Non-pigmented ciliary epithelial cell (primary cell): ENCODE results near the gene DCAF8L2.
"Not testable (repeated sequence)": the region's sequence is repeated elsewhere in the genome, so short reads cannot be mapped to it uniquely, and the experiment has no call there.

Source experiments
- DNase-seq: peaks from one replicate; pipeline ENCODE4 v3.0.0-alpha.2; 2010; ENCODE audit warnings: low read depth

Gene DCAF8L2

GRCh38 chrX:27679281-27679680 is 89.1 kb downstream of the DCAF8L2 start:
- no peak for DNase-seq

GRCh38 chrX:27680726-27681125 is 90.6 kb downstream of the DCAF8L2 start:
- no peak for DNase-seq

- not testable (repeated sequence) for DNase-seq
Observed at GRCh38 chrX:27683566-27684208, 93.5 kb downstream of the DCAF8L2 start.

- DNase-seq, result no peak
Observed at GRCh38 chrX:27694667-27695066, 104.5 kb downstream of the DCAF8L2 start.

GRCh38 chrX:27706526-27706925 is 116.4 kb downstream of the DCAF8L2 start:
- DNase-seq, result no peak

GRCh38 chrX:27715610-27716009 is 125.5 kb downstream of the DCAF8L2 start:
- DNase-seq, result no peak

- no peak for DNase-seq
Observed at GRCh38 chrX:27728291-27728690, 138.1 kb downstream of the DCAF8L2 start.

GRCh38 chrX:27731962-27732361 is 141.8 kb downstream of the DCAF8L2 start:
- no peak for DNase-seq

- DNase-seq, result no peak
Observed at GRCh38 chrX:27735914-27736313, 145.8 kb downstream of the DCAF8L2 start.

GRCh38 chrX:27740933-27741332 is 150.8 kb downstream of the DCAF8L2 start:
- DNase-seq, result no peak

- not testable (repeated sequence) for DNase-seq
Observed at GRCh38 chrX:27743521-27743920, 153.4 kb downstream of the DCAF8L2 start.

- DNase-seq, result no peak
Observed at GRCh38 chrX:27746516-27746915, 156.4 kb downstream of the DCAF8L2 start.

- DNase-seq, result not testable (repeated sequence)
Observed at GRCh38 chrX:27750298-27750697, 160.2 kb downstream of the DCAF8L2 start.

GRCh38 chrX:27751976-27752375 is 161.8 kb downstream of the DCAF8L2 start:
- DNase-seq, result no peak

- no peak for DNase-seq
Observed at GRCh38 chrX:27765718-27766117, 175.6 kb downstream of the DCAF8L2 start.

GRCh38 chrX:27767387-27767786 is 177.2 kb downstream of the DCAF8L2 start:
- no peak for DNase-seq

GRCh38 chrX:27775984-27776383 is 185.8 kb downstream of the DCAF8L2 start:
- DNase-seq, result no peak

GRCh38 chrX:27796640-27797257 is 206.6 kb downstream of the DCAF8L2 start:
- DNase-seq, result no peak

GRCh38 chrX:27797575-27797974 is 207.4 kb downstream of the DCAF8L2 start:
- DNase-seq, result no peak
